Left ventricle myocardium inferior (tissue), 1 donor: ENCODE data around the gene RORC. TPM values are rescaled to one million over a fixed set of nuclear protein-coding genes. Genes with fewer than 3 reads are reported as not detected.

Experiments
- DNase-seq: peaks from one replicate; pipeline ENCODE4 v3.0.0-alpha.2; 2020
- H3K27ac ChIP-seq: fragments of 200-600 bp; replicated peaks from 2 replicates; pipeline ENCODE4 v1.8.0; 2021
- H3K27me3 ChIP-seq: fragments of 200-600 bp; 2 replicates; pipeline ENCODE4 v1.8.0; 2021; ENCODE audit warnings: low read depth
- H3K36me3 ChIP-seq: fragments of 200-600 bp; 2 replicates; pipeline ENCODE4 v1.8.0; 2021
- H3K4me1 ChIP-seq: fragments of 200-600 bp; 2 replicates; pipeline ENCODE4 v1.8.0; 2021
- H3K4me3 ChIP-seq: fragments of 200-600 bp; 2 replicates; pipeline ENCODE4 v1.8.0; 2021; ENCODE audit warnings: mild to moderate bottlenecking, moderate library complexity
- H3K9me3 ChIP-seq: fragments of 200-600 bp; replicated peaks from 2 replicates; pipeline ENCODE4 v1.8.0; 2021
- CTCF ChIP-seq: fragments of 200-600 bp; IDR thresholded peaks from 2 replicates; pipeline ENCODE4 v1.8.0; 2021; ENCODE audit warnings: antibody characterized with exemption, mild to moderate bottlenecking, borderline replicate concordance
- intact Hi-C: fragments of 100-400 bp; cut with micrococcal nuclease; formaldehyde crosslinking; loops from one replicate; pipeline ENCODE4 v1.11.0; 2022
- total RNA-seq: library from RNA; stranded (reverse); fragmentation: NEBNext Ultra II Directional; extraction: Animal tissue kit (Norgen Biotek cat#: 25700); gene quantifications from one replicate; pipeline ENCODE4 v1.2.1, GENCODE V29; 2021
- donor health status: DM: no; HTN: yes; CAD: no; lungs with severe emphysema.

RORC gene
- total RNA-seq, 1 donor from 2014 or later, result 10.3 TPM

GRCh38 chr1:151847867-151848596 is 16.4 kb upstream of the RORC start:
- Histone ChIP-seq H3K4me1 (peaks cover 6% of the 10 kb centered on the region), H3K4me3 (no peak overlapping the region), H3K27ac (no peak overlapping the region), H3K9me3 (no peaks in the 10 kb centered on the region), H3K27me3 (peaks cover 84% of the 10 kb centered on the region), H3K36me3 (no peaks in the 10 kb centered on the region)
- TF ChIP-seq CTCF, result no peak
- DNase-seq, result no peak
- intact Hi-C loops, result no loop called here

- no peak overlapping the region for H3K27ac ChIP-seq
- DNase-seq, result no peak
- no peak overlapping the region for H3K4me3 ChIP-seq
- peaks cover 6% of the 10 kb centered on the region for H3K4me1 ChIP-seq
- TF ChIP-seq CTCF, result no peak
- no peaks in the 10 kb centered on the region for H3K9me3 ChIP-seq
- H3K36me3 ChIP-seq, result no peaks in the 10 kb centered on the region
- H3K27me3 ChIP-seq, result peaks cover 89% of the 10 kb centered on the region
- intact Hi-C loops, result no loop called here
Measured at GRCh38 chr1:151846686-151847237, 15.2 kb upstream of the RORC start.

GRCh38 chr1:151846062-151846568 is 14.5 kb upstream of the RORC start:
- intact Hi-C loops, result no loop called here
- peaks cover 6% of the 10 kb centered on the region for H3K4me1 ChIP-seq
- no peaks in the 10 kb centered on the region for H3K36me3 ChIP-seq
- DNase-seq, result no peak
- H3K9me3 ChIP-seq, result no peaks in the 10 kb centered on the region
- peaks cover 90% of the 10 kb centered on the region for H3K27me3 ChIP-seq
- no peak overlapping the region for H3K27ac ChIP-seq
- no peak overlapping the region for H3K4me3 ChIP-seq
- no peak for TF ChIP-seq CTCF

GRCh38 chr1:151843398-151843797 is 11.8 kb upstream of the RORC start:
- H3K36me3 ChIP-seq, result no peaks in the 10 kb centered on the region
- intact Hi-C loops, result no loop called here

GRCh38 chr1:151841141-151841540 is 9.5 kb upstream of the RORC start:
- no peak overlapping the region for H3K27ac ChIP-seq
- H3K4me3 ChIP-seq, result no peak overlapping the region
- no peak for TF ChIP-seq CTCF
- H3K9me3 ChIP-seq, result no peaks in the 10 kb centered on the region
- H3K27me3 ChIP-seq, result peaks cover 86% of the 10 kb centered on the region
- DNase-seq, result no peak
- peaks cover 28% of the 10 kb centered on the region for H3K4me1 ChIP-seq
- intact Hi-C loops, result no loop called here
- no peaks in the 10 kb centered on the region for H3K36me3 ChIP-seq

More at GRCh38 chr1:151843398-151843797, 11.8 kb upstream of the RORC start:
- no peak for DNase-seq
- H3K27me3 ChIP-seq, result peaks cover 91% of the 10 kb centered on the region
- no peak overlapping the region for H3K27ac ChIP-seq
- no peak overlapping the region for H3K4me3 ChIP-seq
- peaks cover 20% of the 10 kb centered on the region for H3K4me1 ChIP-seq
- H3K9me3 ChIP-seq, result no peaks in the 10 kb centered on the region
- no peak for TF ChIP-seq CTCF
